Stimulated activated naive B cell treated with anti-CD40 and anti-IgM and Interleukin-4, amounts not matched to agents 10 μg/mL and 1 μg/mL and 100 μg/mL, for 72 hours (primary cell): Measurements from ENCODE around the gene C2CD2.
A peak's percentile ranks its signal among the peaks of the same experiment; 100 is the strongest.

Experiments
- ATAC-seq, 2 donors: fragments of 150-1000 bp; cut with Tn5 transposase; replicated peaks; 2 replicates each; pipeline ENCODE4 v1.10.0; 2021; ENCODE audit warnings: moderate library complexity in 1 of 2
- DNase-seq: peaks from one replicate; pipeline ENCODE4 v3.0.0; 2021
- H3K27ac Mint-ChIP-seq: one replicate; pipeline ENCODE4 v1.8.0; 2022; ENCODE audit warnings: mild to moderate bottlenecking, mixed read lengths
- H3K27me3 Mint-ChIP-seq, 2 donors: one replicate each; pipeline ENCODE4 v1.8.0; 2022; ENCODE audit warnings: mixed read lengths in 2 of 2
- H3K36me3 Mint-ChIP-seq, 2 donors: one replicate each; pipeline ENCODE4 v1.8.0; 2022; ENCODE audit warnings: mixed read lengths in 2 of 2, mild to moderate bottlenecking in 1 of 2
- H3K4me1 Mint-ChIP-seq, 2 donors: one replicate each; pipeline ENCODE4 v1.8.0; 2022; ENCODE audit warnings: mixed read lengths in 2 of 2, mild to moderate bottlenecking in 1 of 2
- H3K4me3 Mint-ChIP-seq, 2 donors: one replicate each; pipeline ENCODE4 v1.8.0; 2022; ENCODE audit warnings: mild to moderate bottlenecking in 2 of 2, mixed read lengths in 2 of 2, moderate library complexity in 1 of 2
- H3K9me3 Mint-ChIP-seq, 2 donors: one replicate each; pipeline ENCODE4 v1.8.0; 2022; ENCODE audit warnings: mixed read lengths in 2 of 2, mild to moderate bottlenecking in 1 of 2

C2CD2 gene

GRCh38 chr21:41881051-41881450 is 72.8 kb downstream of the C2CD2 start:
- ATAC-seq (no peak), DNase-seq (no peak)
- H3K4me1 Mint-ChIP-seq: peaks cover 27 to 49% of the 10 kb centered on the region in 2 donors
- no peaks in the 10 kb centered on the region for H3K27me3 Mint-ChIP-seq
- peak overlapping the region; percentile 63 for H3K27ac Mint-ChIP-seq
- H3K4me3 Mint-ChIP-seq: peak overlapping the region in 1 of 2 donors; percentile 29
- H3K9me3 Mint-ChIP-seq: no peaks in the 10 kb centered on the region
- H3K36me3 Mint-ChIP-seq: peaks cover 3 to 11% of the 10 kb centered on the region in 2 donors

- Mint-ChIP-seq H3K36me3 (peaks cover 5 to 17% of the 10 kb centered on the region in 2 donors), H3K27me3 (no peaks in the 10 kb centered on the region), H3K27ac (no peak overlapping the region), H3K4me1 (peaks cover 21 to 46% of the 10 kb centered on the region in 2 donors), H3K4me3 (peak overlapping the region; percentile 91 to 92), H3K9me3 (no peaks in the 10 kb centered on the region)
- DNase-seq (no peak), ATAC-seq (no peak)
Observed at GRCh38 chr21:41880153-41880552, 73.7 kb downstream of the C2CD2 start.

GRCh38 chr21:41879190-41879998 is 74.4 kb downstream of the C2CD2 start, which contains the start of gene PRDM15:
PRDM15 (minus strand) TSS chr21:41879344; CDS start chr21:41860363, 18,981 bp downstream.
- Mint-ChIP-seq H3K9me3 (no peaks in the 10 kb centered on the region), H3K4me1 (peaks cover 24 to 46% of the 10 kb centered on the region in 2 donors), H3K27me3 (no peaks in the 10 kb centered on the region), H3K4me3 (peak within 1 kb of the TSS; percentile 91 to 92), H3K27ac (peak within 1 kb of the TSS; percentile 99), H3K36me3 (peaks cover 10 to 18% of the 10 kb centered on the region in 2 donors)
- DNase-seq: peak; percentile 76
- peak; percentile 75 to 81 for ATAC-seq

- Mint-ChIP-seq H3K27me3 (no peaks in the 10 kb centered on the region), H3K9me3 (no peaks in the 10 kb centered on the region), H3K4me3 (peak overlapping the region; percentile 59 to 91), H3K27ac (peak overlapping the region; percentile 76), H3K36me3 (peaks cover 13 to 18% of the 10 kb centered on the region in 2 donors), H3K4me1 (peaks cover 22 to 44% of the 10 kb centered on the region in 2 donors)
- peak; percentile 70 to 73 for ATAC-seq
- DNase-seq: peak; percentile 62
Observed at GRCh38 chr21:41878831-41879189, 75.0 kb downstream of the C2CD2 start.

- Mint-ChIP-seq H3K4me3 (peak overlapping the region; percentile 85), H3K36me3 (peaks cover 20 to 23% of the 10 kb centered on the region in 2 donors), H3K4me1 (peaks cover 23 to 44% of the 10 kb centered on the region in 2 donors), H3K9me3 (no peaks in the 10 kb centered on the region), H3K27ac (peak overlapping the region; percentile 89), H3K27me3 (no peaks in the 10 kb centered on the region)
- ATAC-seq (peak; percentile 38 to 40), DNase-seq (no peak)
Observed at GRCh38 chr21:41877901-41878830, 75.7 kb downstream of the C2CD2 start.

- H3K27ac Mint-ChIP-seq: no peak overlapping the region
Observed at GRCh38 chr21:41876928-41877652, 76.7 kb downstream of the C2CD2 start.

GRCh38 chr21:41876396-41876795 is 77.4 kb downstream of the C2CD2 start:
- no peaks in the 10 kb centered on the region for H3K27me3 Mint-ChIP-seq
- no peak overlapping the region for H3K27ac Mint-ChIP-seq
- no peak overlapping the region for H3K4me3 Mint-ChIP-seq
- ATAC-seq: no peak
- no peak for DNase-seq
- peaks cover 27 to 55% of the 10 kb centered on the region in 2 donors for H3K4me1 Mint-ChIP-seq
- no peaks in the 10 kb centered on the region for H3K9me3 Mint-ChIP-seq
- H3K36me3 Mint-ChIP-seq: peaks cover 27 to 38% of the 10 kb centered on the region in 2 donors

More at GRCh38 chr21:41876928-41877652, 76.7 kb downstream of the C2CD2 start:
- DNase-seq (no peak), ATAC-seq (no peak)
- Mint-ChIP-seq H3K36me3 (peaks cover 23 to 31% of the 10 kb centered on the region in 2 donors), H3K27me3 (no peaks in the 10 kb centered on the region), H3K4me1 (peaks cover 26 to 48% of the 10 kb centered on the region in 2 donors), H3K9me3 (no peaks in the 10 kb centered on the region), H3K4me3 (peak overlapping the region in 1 of 2 donors; percentile 12)

GRCh38 chr21:41875086-41875485 is 78.7 kb downstream of the C2CD2 start:
- peaks cover 27 to 40% of the 10 kb centered on the region in 2 donors for H3K36me3 Mint-ChIP-seq
- H3K27me3 Mint-ChIP-seq: no peaks in the 10 kb centered on the region
- no peak for ATAC-seq
- no peaks in the 10 kb centered on the region for H3K9me3 Mint-ChIP-seq
- DNase-seq: no peak
- no peak overlapping the region for H3K27ac Mint-ChIP-seq
- no peak overlapping the region for H3K4me3 Mint-ChIP-seq
- peaks cover 27 to 57% of the 10 kb centered on the region in 2 donors for H3K4me1 Mint-ChIP-seq

GRCh38 chr21:41874611-41875010 is 79.2 kb downstream of the C2CD2 start:
- DNase-seq: no peak
- no peak for ATAC-seq

GRCh38 chr21:41873426-41873825 is 80.4 kb downstream of the C2CD2 start:
- H3K36me3 Mint-ChIP-seq: peaks cover 31 to 44% of the 10 kb centered on the region in 2 donors
- ATAC-seq (no peak), DNase-seq (no peak)
- H3K4me1 Mint-ChIP-seq: peaks cover 34 to 72% of the 10 kb centered on the region in 2 donors
- H3K4me3 Mint-ChIP-seq: no peak overlapping the region
- H3K27ac Mint-ChIP-seq: no peak overlapping the region
- H3K9me3 Mint-ChIP-seq: no peaks in the 10 kb centered on the region
- no peaks in the 10 kb centered on the region for H3K27me3 Mint-ChIP-seq

More at GRCh38 chr21:41874611-41875010, 79.2 kb downstream of the C2CD2 start:
- Mint-ChIP-seq H3K36me3 (peaks cover 30 to 44% of the 10 kb centered on the region in 2 donors), H3K4me3 (no peak overlapping the region), H3K9me3 (no peaks in the 10 kb centered on the region), H3K4me1 (peaks cover 30 to 60% of the 10 kb centered on the region in 2 donors), H3K27me3 (no peaks in the 10 kb centered on the region), H3K27ac (no peak overlapping the region)

- Mint-ChIP-seq H3K27ac (no peak overlapping the region), H3K9me3 (no peaks in the 10 kb centered on the region), H3K36me3 (peaks cover 31 to 44% of the 10 kb centered on the region in 2 donors), H3K4me1 (peaks cover 37 to 73% of the 10 kb centered on the region in 2 donors), H3K4me3 (no peak overlapping the region), H3K27me3 (no peaks in the 10 kb centered on the region)
- ATAC-seq (no peak), DNase-seq (no peak)
Observed at GRCh38 chr21:41873005-41873404, 80.8 kb downstream of the C2CD2 start.

GRCh38 chr21:41871293-41872030 is 82.4 kb downstream of the C2CD2 start:
- ATAC-seq (no peak), DNase-seq (no peak)
- Mint-ChIP-seq H3K36me3 (peaks cover 28 to 36% of the 10 kb centered on the region in 2 donors), H3K27ac (no peak overlapping the region), H3K9me3 (no peaks in the 10 kb centered on the region), H3K4me3 (no peak overlapping the region), H3K27me3 (no peaks in the 10 kb centered on the region), H3K4me1 (peaks cover 29 to 73% of the 10 kb centered on the region in 2 donors)

- Mint-ChIP-seq H3K9me3 (no peaks in the 10 kb centered on the region), H3K4me1 (peaks cover 31 to 77% of the 10 kb centered on the region in 2 donors), H3K27me3 (no peaks in the 10 kb centered on the region), H3K36me3 (peaks cover 28 to 34% of the 10 kb centered on the region in 2 donors), H3K27ac (no peak overlapping the region), H3K4me3 (no peak overlapping the region)
- DNase-seq: no peak
- ATAC-seq: no peak
Observed at GRCh38 chr21:41869771-41870170, 84.0 kb downstream of the C2CD2 start.
